Ectodermal cell (in vitro differentiated cells): ENCODE data around the gene LRRC74B.
"Not testable (repeated sequence)": the region's sequence is repeated elsewhere in the genome, so short reads cannot be mapped to it uniquely, and the experiment has no call there.

ENCODE experiments used
- H3K27ac ChIP-seq: 2 replicates; pipeline ENCODE4 v1.7.0; 2013; ENCODE audit warnings: mild to moderate bottlenecking, low read depth, low read length; ENCODE audit not compliant: insufficient read depth, poor library complexity, severe bottlenecking
- H3K27me3 ChIP-seq: 2 replicates; pipeline ENCODE4 v1.7.0; 2013; ENCODE audit warnings: mild to moderate bottlenecking, low read length; ENCODE audit not compliant: insufficient read depth, control insufficient read depth, poor library complexity, severe bottlenecking
- H3K36me3 ChIP-seq: one replicate; pipeline ENCODE4 v1.7.0; 2013; ENCODE audit warnings: low read length; ENCODE audit not compliant: control insufficient read depth, insufficient read depth
- H3K4me1 ChIP-seq: one replicate; pipeline ENCODE4 v1.7.0; 2013; ENCODE audit warnings: low read length; ENCODE audit not compliant: control insufficient read depth, insufficient read depth
- H3K4me3 ChIP-seq: 2 replicates; pipeline ENCODE4 v1.7.0; 2013; ENCODE audit warnings: low read depth, low read length, control low read depth; ENCODE audit not compliant: insufficient read depth
- H3K9me3 ChIP-seq: 2 replicates; pipeline ENCODE4 v1.7.0; 2013; ENCODE audit warnings: mild to moderate bottlenecking, low read length, moderate library complexity; ENCODE audit not compliant: control insufficient read depth
- WGBS, 2 experiments: methylation state at CpG; one replicate each; pipeline ENCODE4 v1.1.7; 2013; ENCODE audit warnings: missing lambda C conversion rate in 2 of 2; 5-methylcytosine and 5-hydroxymethylcytosine counted together

The LRRC74B gene

GRCh38 chr22:21001601-21002325, 44.0 kb upstream of the LRRC74B start, which contains the start of gene THAP7:
TSS of gene THAP7 (minus strand) at chr22:21002118. CDS start at chr22:21001911, 207 bp downstream.
- 0% methylated on average over 83 of the region's 83 CpGs for WGBS, 2 experiments
- Histone ChIP-seq H3K9me3 (no peaks in the 10 kb centered on the region), H3K27ac (peak within 1 kb of the TSS; percentile 85), H3K36me3 (peaks cover 4% of the 10 kb centered on the region), H3K27me3 (no peaks in the 10 kb centered on the region), H3K4me3 (peak within 1 kb of the TSS; percentile 58), H3K4me1 (peaks cover 13% of the 10 kb centered on the region)

GRCh38 chr22:21003782-21004181, 42.0 kb upstream of the LRRC74B start:
- H3K27me3 ChIP-seq = no peaks in the 10 kb centered on the region
- no peaks in the 10 kb centered on the region for H3K9me3 ChIP-seq
- peaks cover 13% of the 10 kb centered on the region for H3K4me1 ChIP-seq
- no peak overlapping the region for H3K27ac ChIP-seq
- WGBS, 2 experiments = 84 to 88% methylated on average over 4 of the region's 4 CpGs
- peaks cover 4% of the 10 kb centered on the region for H3K36me3 ChIP-seq
- no peak overlapping the region for H3K4me3 ChIP-seq

- H3K27me3 ChIP-seq, H3K9me3 ChIP-seq, H3K4me3 ChIP-seq, H3K27ac ChIP-seq, H3K36me3 ChIP-seq: not testable (repeated sequence)
- peaks cover 13% of the 10 kb centered on the region for H3K4me1 ChIP-seq
- WGBS, 2 experiments = 88% methylated on average over 13 of the region's 13 CpGs
Observed at GRCh38 chr22:21009208-21009607, 36.5 kb upstream of the LRRC74B start.

GRCh38 chr22:21009638-21010425, 35.9 kb upstream of the LRRC74B start:
- Histone ChIP-seq H3K9me3 (no peaks in the 10 kb centered on the region), H3K27ac (no peak overlapping the region), H3K4me3 (no peak overlapping the region), H3K36me3 (no peaks in the 10 kb centered on the region), H3K4me1 (peaks cover 15% of the 10 kb centered on the region), H3K27me3 (no peaks in the 10 kb centered on the region)
- 72 to 76% methylated on average over 10 of the region's 10 CpGs for WGBS, 2 experiments

DNA sequence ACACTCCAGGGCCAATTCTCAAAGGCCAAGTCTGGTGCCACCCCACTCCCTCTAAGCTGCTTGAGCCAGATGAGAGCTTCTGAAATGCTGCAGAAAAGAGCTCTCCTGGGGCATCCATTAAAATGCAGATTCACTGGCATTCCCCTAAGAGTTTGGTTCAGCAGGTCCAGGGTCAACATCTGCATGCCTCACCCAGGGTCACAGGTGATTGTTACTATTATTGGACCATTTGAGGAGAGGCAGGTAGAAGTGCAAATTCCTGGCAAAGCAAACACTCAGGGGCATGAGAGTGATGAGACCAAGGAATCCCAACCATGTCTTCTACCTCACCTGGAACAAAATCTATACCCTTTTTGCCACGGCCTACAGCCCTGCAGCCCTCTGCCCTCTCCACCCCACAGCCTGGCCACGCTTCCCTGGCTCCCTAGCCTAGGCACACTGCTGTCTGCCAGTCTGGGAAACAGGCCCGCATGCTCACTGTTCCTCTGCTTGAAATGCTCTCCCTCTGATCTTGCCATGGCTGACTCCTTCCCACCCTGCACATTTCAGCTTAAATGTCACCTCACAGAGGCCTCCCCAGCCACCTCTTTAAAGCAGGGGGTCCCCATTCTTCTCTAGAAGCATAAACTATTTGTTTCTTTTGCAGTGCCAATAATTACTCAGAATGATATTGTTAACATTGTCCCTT, 35.2 kb upstream of the LRRC74B start:
- H3K4me1 ChIP-seq = peaks cover 23% of the 10 kb centered on the region
- no peak overlapping the region for H3K4me3 ChIP-seq
- no peaks in the 10 kb centered on the region for H3K9me3 ChIP-seq
- 85 to 89% methylated on average over 3 of the region's 3 CpGs for WGBS, 2 experiments
- no peaks in the 10 kb centered on the region for H3K27me3 ChIP-seq
- no peak overlapping the region for H3K27ac ChIP-seq
- H3K36me3 ChIP-seq = no peaks in the 10 kb centered on the region

GRCh38 chr22:21012446-21013407, 33.0 kb upstream of the LRRC74B start:
- peaks cover 29% of the 10 kb centered on the region for H3K4me1 ChIP-seq
- no peaks in the 10 kb centered on the region for H3K27me3 ChIP-seq
- H3K36me3 ChIP-seq = no peaks in the 10 kb centered on the region
- H3K4me3 ChIP-seq = peak overlapping the region; percentile 69
- no peaks in the 10 kb centered on the region for H3K9me3 ChIP-seq
- H3K27ac ChIP-seq = no peak overlapping the region
- 91 to 93% methylated on average over 14 of the region's 14 CpGs for WGBS, 2 experiments

DNA sequence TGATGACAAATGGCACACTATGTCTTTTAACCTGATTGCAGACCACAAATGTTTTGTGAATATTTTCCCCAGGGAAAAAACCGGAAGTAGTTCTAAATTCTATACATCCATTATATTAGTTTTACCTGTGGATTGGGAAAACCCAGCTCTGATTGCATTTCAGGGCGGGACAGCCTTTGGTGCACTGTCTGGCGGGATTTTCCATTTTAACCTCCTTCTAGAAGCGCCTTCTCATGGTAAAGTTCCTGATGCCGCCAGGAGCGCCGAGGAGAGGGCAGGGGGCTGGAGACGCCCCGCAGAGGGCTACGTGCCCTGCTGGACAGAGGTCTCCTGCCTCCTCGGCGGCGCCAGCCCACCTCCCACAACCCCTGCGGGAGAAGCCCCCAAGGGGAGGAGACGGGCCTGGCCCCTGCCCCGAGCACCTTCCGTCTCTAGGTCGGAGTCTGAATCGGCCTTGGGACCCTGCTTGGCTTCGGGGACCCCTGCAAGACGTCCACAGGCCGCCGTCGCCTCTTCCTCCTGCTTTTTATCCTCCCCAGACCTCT, 32.0 kb upstream of the LRRC74B start:
- Histone ChIP-seq H3K36me3 (no peaks in the 10 kb centered on the region), H3K4me1 (peaks cover 29% of the 10 kb centered on the region), H3K27ac (peak overlapping the region; percentile 93), H3K27me3 (no peaks in the 10 kb centered on the region), H3K9me3 (no peaks in the 10 kb centered on the region), H3K4me3 (peak overlapping the region; percentile 69)
- 4 to 5% methylated on average over 24 of the region's 24 CpGs for WGBS, 2 experiments

DNA sequence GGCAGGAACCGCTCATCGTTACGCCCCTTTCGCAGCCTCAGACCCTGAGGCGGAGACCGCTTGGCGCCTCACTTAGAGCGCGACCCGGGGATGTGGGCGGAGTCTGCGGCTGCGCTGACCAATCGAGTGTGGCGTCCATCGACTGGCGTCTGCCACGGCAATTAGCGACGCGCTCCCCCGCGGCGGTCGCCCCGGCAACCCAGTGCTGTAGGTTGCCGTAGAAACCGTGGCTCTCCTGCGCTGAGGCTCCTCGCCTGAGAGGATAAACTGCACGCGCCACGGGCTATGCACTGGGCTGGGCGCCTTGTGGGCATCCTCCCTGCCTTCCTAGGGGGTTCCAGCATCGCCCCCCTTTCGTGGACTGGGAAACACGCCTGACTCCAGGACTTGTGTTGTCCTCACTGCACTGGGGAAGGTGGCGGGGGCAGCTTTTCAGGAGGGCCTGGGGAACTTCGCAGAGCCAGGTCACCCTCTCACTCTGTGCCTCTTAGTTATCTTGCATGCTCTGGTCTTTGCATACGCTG, 31.5 kb upstream of the LRRC74B start:
- Histone ChIP-seq H3K27ac (peak overlapping the region; percentile 93), H3K4me1 (peaks cover 29% of the 10 kb centered on the region), H3K27me3 (no peaks in the 10 kb centered on the region), H3K36me3 (no peaks in the 10 kb centered on the region), H3K9me3 (no peaks in the 10 kb centered on the region), H3K4me3 (peak overlapping the region; percentile 69)
- 3% methylated on average over 40 of the region's 40 CpGs for WGBS, 2 experiments
